Measurements from ENCODE around the gene AP1S3.

- TF ChIP-seq POLR2A (IDR thresholded peaks at IDR 0.05; ENCODE audit: low read length) (no peak), GATA1 (IDR thresholded peaks at IDR 0.05; ENCODE audit: low read depth, low read length) (no peak)
Measured at GRCh38 chr2:223782629-223783028, 54.8 kb downstream of the AP1S3 start.
